Progenitor cell of endocrine pancreas (in vitro differentiated cells): ENCODE results near the gene LOX. TPM values are rescaled to one million over a fixed set of nuclear protein-coding genes. Genes with fewer than 3 reads are reported as not detected.

Experiments used
- DNase-seq: peaks from one replicate; pipeline ENCODE4 v3.0.0; 2021; ENCODE audit warnings: low spot score; ENCODE audit not compliant: unreplicated experiment
- H3K27ac Mint-ChIP-seq: 2 replicates; pipeline ENCODE4 v1.8.0; 2021; ENCODE audit warnings: mild to moderate bottlenecking, moderate library complexity, mixed read lengths
- H3K27me3 Mint-ChIP-seq: 2 replicates; pipeline ENCODE4 v1.8.0; 2021; ENCODE audit warnings: mixed read lengths
- H3K36me3 Mint-ChIP-seq: 2 replicates; pipeline ENCODE4 v1.8.0; 2022; ENCODE audit warnings: mixed read lengths; ENCODE audit not compliant: insufficient read depth
- H3K4me1 Mint-ChIP-seq: 2 replicates; pipeline ENCODE4 v1.8.0; 2021; ENCODE audit warnings: low read depth, mixed read lengths
- H3K4me3 Mint-ChIP-seq: 2 replicates; pipeline ENCODE4 v1.8.0; 2021; ENCODE audit warnings: low read depth, mild to moderate bottlenecking, moderate library complexity, mixed read lengths
- H3K9me3 Mint-ChIP-seq: 2 replicates; pipeline ENCODE4 v1.8.0; 2021; ENCODE audit warnings: low read depth, mixed read lengths
- CTCF ChIP-seq: fragments of 200-600 bp; sonication (generic); IDR thresholded peaks from one replicate; pipeline ENCODE4 v1.5.0; 2021; ENCODE audit warnings: antibody characterized with exemption, mild to moderate bottlenecking; ENCODE audit not compliant: unreplicated experiment
- long read RNA-seq: library from polyadenylated mRNA; unstranded; transcript quantifications from one replicate; pipeline ENCODE4 v2.0.0, GENCODE V29; 2020
- total RNA-seq: library from RNA; stranded (reverse); gene quantifications from 2 replicates; pipeline ENCODE4 v1.2.1, GENCODE V29; 2021

Gene LOX
- total RNA-seq: 0.19 and 0.42 TPM in 2 replicates
- long read RNA-seq, full-length matches to known transcripts: 2 of 3 reads
- long read RNA-seq, partial matches to known transcripts: 1 of 3 reads
- long read RNA-seq, other reads (novel, unspliced or antisense): 0 of 3 reads

- Mint-ChIP-seq H3K4me1 (peaks cover 17% of the 10 kb centered on the region), H3K27ac (peak within 1 kb of the TSS; percentile 81)
Measured at GRCh38 chr5:122078116-122079110, at the start of gene LOX. TSS of gene LOX (minus strand) at chr5:122078259. CDS start at chr5:122077985, 274 bp downstream.

GRCh38 chr5:122126756-122127321 is 48.8 kb upstream of the LOX start:
- Mint-ChIP-seq H3K4me1 (peaks cover 12% of the 10 kb centered on the region), H3K36me3 (no peaks in the 10 kb centered on the region), H3K27me3 (peaks cover 4% of the 10 kb centered on the region), H3K27ac (no peak overlapping the region), H3K9me3 (no peaks in the 10 kb centered on the region), H3K4me3 (no peak overlapping the region)
- DNase-seq: no peak
- no peak for TF ChIP-seq CTCF

More at GRCh38 chr5:122078116-122079110, at the start of gene LOX:
- Mint-ChIP-seq H3K4me3 (peak within 1 kb of the TSS; percentile 78), H3K27me3 (peaks cover 37% of the 10 kb centered on the region), H3K9me3 (no peaks in the 10 kb centered on the region), H3K36me3 (no peaks in the 10 kb centered on the region)
- DNase-seq: peak; percentile 16
- no peak for TF ChIP-seq CTCF

GRCh38 chr5:122126177-122126755 is 48.2 kb upstream of the LOX start:
- H3K27ac Mint-ChIP-seq: no peak overlapping the region

GRCh38 chr5:122124766-122125165 is 46.7 kb upstream of the LOX start:
- no peaks in the 10 kb centered on the region for H3K9me3 Mint-ChIP-seq
- no peaks in the 10 kb centered on the region for H3K36me3 Mint-ChIP-seq
- peak overlapping the region; percentile 67 for H3K27ac Mint-ChIP-seq
- no peak for DNase-seq
- peaks cover 4% of the 10 kb centered on the region for H3K27me3 Mint-ChIP-seq
- no peak for TF ChIP-seq CTCF
- peaks cover 12% of the 10 kb centered on the region for H3K4me1 Mint-ChIP-seq
- H3K4me3 Mint-ChIP-seq: no peak overlapping the region

More at GRCh38 chr5:122126177-122126755, 48.2 kb upstream of the LOX start:
- no peak for DNase-seq
- Mint-ChIP-seq H3K27me3 (peaks cover 4% of the 10 kb centered on the region), H3K4me1 (peaks cover 12% of the 10 kb centered on the region), H3K9me3 (no peaks in the 10 kb centered on the region), H3K36me3 (no peaks in the 10 kb centered on the region), H3K4me3 (no peak overlapping the region)
- no peak for TF ChIP-seq CTCF
